Activated CD4-positive, alpha-beta T cell treated with anti-CD3 and anti-CD28 coated beads, Interleukin-2, amount 10 ng/mL, durations not matched to agents 7 days and 5 days (primary cell): ENCODE measurements around the gene LY6G5B. TPM values are rescaled to one million over a fixed set of nuclear protein-coding genes. Genes with fewer than 3 reads are reported as not detected.

Experiments
- CTCF ChIA-PET: fragments of 350-600 bp; sonication (Branson Sonifier 250); formaldehyde crosslinking; loops from one replicate; lab custom pipeline; 2021; ENCODE audit warnings: antibody characterized with exemption; lab: Charles Lee
- POLR2A ChIA-PET: fragments of 350-600 bp; sonication (Branson Sonifier 250); formaldehyde crosslinking; loops from one replicate; lab custom pipeline; 2021; ENCODE audit warnings: antibody characterized with exemption; lab: Charles Lee
- DNase-seq: peaks from one replicate; pipeline ENCODE4 v3.0.0-alpha.2; 2020
- H3K27ac Mint-ChIP-seq: one replicate; pipeline ENCODE4 v1.8.0; 2021; ENCODE audit warnings: mild to moderate bottlenecking, moderate library complexity, mixed read lengths
- H3K27me3 Mint-ChIP-seq: one replicate; pipeline ENCODE4 v1.8.0; 2021; ENCODE audit warnings: mixed read lengths
- H3K36me3 Mint-ChIP-seq: one replicate; pipeline ENCODE4 v1.8.0; 2021; ENCODE audit warnings: low read depth, mixed read lengths
- H3K4me1 Mint-ChIP-seq: one replicate; pipeline ENCODE4 v1.8.0; 2021; ENCODE audit warnings: mixed read lengths
- H3K4me3 Mint-ChIP-seq: one replicate; pipeline ENCODE4 v1.8.0; 2021; ENCODE audit warnings: mild to moderate bottlenecking, moderate library complexity, mixed read lengths
- H3K9me3 Mint-ChIP-seq: one replicate; pipeline ENCODE4 v1.8.0; 2021; ENCODE audit warnings: mixed read lengths
- total RNA-seq, 2 experiments: library from RNA; stranded (reverse); gene quantifications; one replicate each; pipeline ENCODE4 v1.2.3, GENCODE V29; 2021

The LY6G5B gene
- total RNA-seq, 2 experiments from 2014 or later, result 26.0 to 27.4 TPM

DNA sequence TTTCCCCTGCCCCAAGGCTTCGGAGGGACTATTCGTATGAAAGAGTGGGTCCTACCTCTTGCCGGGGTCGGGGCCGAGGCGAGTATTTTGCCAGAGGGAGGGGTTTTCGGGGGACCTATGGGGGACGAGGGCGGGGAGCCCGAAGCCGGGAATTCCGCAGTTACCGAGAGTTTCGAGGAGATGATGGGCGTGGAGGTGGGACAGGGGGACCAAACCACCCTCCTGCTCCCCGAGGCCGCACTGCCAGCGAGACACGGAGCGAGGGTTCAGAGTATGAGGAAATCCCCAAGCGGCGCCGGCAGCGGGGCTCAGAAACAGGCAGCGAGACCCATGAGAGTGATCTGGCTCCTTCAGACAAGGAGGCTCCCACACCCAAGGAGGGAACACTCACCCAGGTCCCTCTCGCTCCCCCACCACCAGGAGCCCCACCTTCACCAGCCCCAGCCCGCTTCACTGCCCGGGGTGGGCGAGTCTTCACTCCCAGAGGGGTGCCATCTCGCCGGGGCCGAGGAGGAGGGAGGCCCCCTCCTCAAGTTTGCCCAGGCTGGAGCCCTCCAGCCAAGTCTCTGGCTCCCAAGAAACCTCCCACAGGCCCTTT is 38.0 kb upstream of the LY6G5B start:
- Mint-ChIP-seq H3K27ac (no peak overlapping the region), H3K4me1 (peaks cover 7% of the 10 kb centered on the region), H3K27me3 (no peaks in the 10 kb centered on the region), H3K4me3 (no peak overlapping the region), H3K9me3 (no peaks in the 10 kb centered on the region), H3K36me3 (peaks cover 71% of the 10 kb centered on the region)
- ChIA-PET POLR2A (no interaction called here), CTCF (no interaction called here)
- DNase-seq, result no peak

DNA sequence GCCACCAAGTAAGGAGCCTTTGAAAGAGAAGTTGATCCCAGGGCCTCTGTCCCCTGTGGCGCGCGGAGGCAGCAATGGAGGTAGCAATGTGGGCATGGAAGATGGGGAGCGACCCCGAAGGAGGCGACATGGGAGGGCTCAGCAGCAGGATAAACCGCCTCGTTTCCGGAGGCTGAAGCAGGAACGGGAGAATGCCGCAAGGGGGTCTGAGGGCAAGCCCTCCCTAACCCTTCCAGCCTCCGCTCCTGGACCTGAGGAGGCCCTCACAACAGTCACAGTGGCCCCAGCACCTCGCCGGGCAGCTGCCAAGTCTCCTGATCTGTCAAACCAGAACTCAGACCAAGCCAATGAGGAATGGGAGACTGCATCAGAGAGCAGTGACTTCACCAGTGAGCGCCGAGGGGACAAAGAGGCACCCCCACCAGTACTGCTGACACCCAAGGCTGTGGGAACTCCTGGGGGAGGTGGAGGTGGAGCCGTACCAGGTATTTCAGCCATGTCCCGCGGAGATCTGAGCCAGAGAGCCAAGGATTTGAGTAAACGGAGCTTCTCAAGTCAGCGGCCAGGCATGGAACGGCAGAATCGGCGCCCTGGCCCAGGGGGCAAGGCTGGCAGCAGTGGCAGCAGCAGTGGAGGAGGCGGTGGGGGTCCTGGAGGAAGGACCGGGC is 37.4 kb upstream of the LY6G5B start:
- H3K9me3 Mint-ChIP-seq, result no peaks in the 10 kb centered on the region
- no peak overlapping the region for H3K4me3 Mint-ChIP-seq
- H3K27ac Mint-ChIP-seq, result no peak overlapping the region
- ChIA-PET POLR2A (no interaction called here), CTCF (no interaction called here)
- no peaks in the 10 kb centered on the region for H3K27me3 Mint-ChIP-seq
- no peak for DNase-seq
- peaks cover 73% of the 10 kb centered on the region for H3K36me3 Mint-ChIP-seq
- H3K4me1 Mint-ChIP-seq, result peaks cover 4% of the 10 kb centered on the region

DNA sequence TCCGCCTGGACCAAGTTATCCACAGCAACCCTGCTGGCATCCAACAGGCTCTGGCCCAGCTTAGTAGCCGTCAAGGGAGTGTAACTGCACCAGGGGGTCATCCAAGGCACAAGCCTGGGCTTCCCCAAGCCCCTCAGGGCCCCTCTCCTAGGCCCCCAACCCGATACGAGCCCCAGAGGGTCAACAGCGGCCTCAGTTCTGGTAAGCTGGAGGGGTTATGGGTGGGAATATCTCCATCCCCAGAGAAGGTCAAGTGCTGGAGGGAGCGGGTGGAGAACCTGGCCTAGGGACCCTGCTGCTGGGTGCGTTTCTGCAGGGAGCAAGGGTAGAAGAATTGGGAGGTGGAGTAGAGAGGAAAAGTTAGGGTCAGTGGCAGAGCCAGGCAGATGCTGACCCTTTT is 36.3 kb upstream of the LY6G5B start:
- no peak overlapping the region for H3K4me3 Mint-ChIP-seq
- H3K4me1 Mint-ChIP-seq, result peaks cover 1% of the 10 kb centered on the region
- ChIA-PET CTCF (no interaction called here), POLR2A (no interaction called here)
- no peak overlapping the region for H3K27ac Mint-ChIP-seq
- DNase-seq, result no peak
- no peaks in the 10 kb centered on the region for H3K27me3 Mint-ChIP-seq
- H3K9me3 Mint-ChIP-seq, result no peaks in the 10 kb centered on the region
- H3K36me3 Mint-ChIP-seq, result peaks cover 64% of the 10 kb centered on the region

DNA sequence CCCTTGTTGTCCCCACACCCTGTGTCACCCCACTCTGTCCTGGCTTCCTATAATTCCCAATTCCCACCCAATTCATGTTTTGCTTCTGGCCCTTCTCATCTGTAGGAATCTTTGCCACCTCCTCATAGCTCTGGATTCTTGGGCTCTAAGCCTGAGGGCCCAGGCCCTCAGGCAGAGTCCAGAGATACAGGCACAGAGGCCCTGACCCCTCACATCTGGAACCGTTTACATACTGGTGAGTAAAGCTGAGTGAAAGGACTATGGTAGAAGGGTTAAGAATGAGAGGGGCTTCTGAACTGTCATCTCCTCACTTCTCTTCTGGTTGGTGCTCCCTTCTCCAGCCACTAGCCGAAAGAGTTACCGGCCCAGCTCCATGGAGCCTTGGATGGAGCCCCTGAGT is 35.6 kb upstream of the LY6G5B start:
- DNase-seq, result no peak
- POLR2A ChIA-PET, result interaction anchor here (1.2 kb wide), 1 partner anchor 29 kb away, joined by 4 read pairs; no protein-coding TSS in a partner anchor
- Mint-ChIP-seq H3K36me3 (peaks cover 63% of the 10 kb centered on the region), H3K9me3 (no peaks in the 10 kb centered on the region), H3K4me1 (peaks cover 1% of the 10 kb centered on the region), H3K4me3 (no peak overlapping the region), H3K27me3 (no peaks in the 10 kb centered on the region), H3K27ac (no peak overlapping the region)
- CTCF ChIA-PET, result interaction anchor here (1.0 to 1.5 kb wide), 2 partner anchors 17 to 83 kb away, joined by 3 to 4 read pairs; no protein-coding TSS in a partner anchor

DNA sequence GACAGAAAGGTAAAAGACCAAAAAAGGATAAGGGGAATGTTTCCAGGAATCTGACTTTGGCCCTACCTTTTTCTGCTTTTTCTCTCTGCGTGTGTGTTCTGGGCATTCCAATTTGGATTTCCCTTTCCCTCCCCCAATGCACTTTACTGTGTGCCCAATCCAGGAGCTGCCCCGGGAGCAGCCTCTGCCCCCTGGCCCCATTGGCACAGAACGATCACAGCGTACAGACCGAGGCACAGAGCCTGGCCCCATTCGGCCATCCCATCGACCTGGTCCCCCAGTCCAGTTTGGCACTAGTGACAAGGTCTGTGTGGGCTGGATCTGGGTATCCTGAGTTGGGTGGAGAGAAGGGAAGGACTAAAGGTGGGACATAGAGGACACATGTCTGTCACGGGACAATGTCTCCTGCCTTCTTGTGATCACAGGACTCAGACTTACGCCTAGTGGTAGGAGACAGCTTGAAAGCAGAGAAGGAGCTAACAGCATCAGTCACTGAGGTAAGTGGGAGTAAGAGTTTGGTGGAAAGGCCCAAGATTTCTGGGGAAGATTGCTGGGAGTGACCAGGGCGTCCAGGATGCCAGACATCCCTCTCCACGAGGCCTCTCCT is 34.7 kb upstream of the LY6G5B start:
- CTCF ChIA-PET, result interaction anchor here (0.5 to 1.5 kb wide), 5 partner anchors 13 to 161 kb away, joined by 3 to 6 read pairs (median 3); no protein-coding TSS in a partner anchor
- no peak overlapping the region for H3K4me3 Mint-ChIP-seq
- DNase-seq, result no peak
- no peaks in the 10 kb centered on the region for H3K27me3 Mint-ChIP-seq
- POLR2A ChIA-PET, result interaction anchor here (1.2 kb wide), 1 partner anchor 28 kb away, joined by 4 read pairs; no protein-coding TSS in a partner anchor
- no peaks in the 10 kb centered on the region for H3K9me3 Mint-ChIP-seq
- H3K36me3 Mint-ChIP-seq, result peaks cover 60% of the 10 kb centered on the region
- H3K27ac Mint-ChIP-seq, result no peak overlapping the region
- peaks cover 4% of the 10 kb centered on the region for H3K4me1 Mint-ChIP-seq

DNA sequence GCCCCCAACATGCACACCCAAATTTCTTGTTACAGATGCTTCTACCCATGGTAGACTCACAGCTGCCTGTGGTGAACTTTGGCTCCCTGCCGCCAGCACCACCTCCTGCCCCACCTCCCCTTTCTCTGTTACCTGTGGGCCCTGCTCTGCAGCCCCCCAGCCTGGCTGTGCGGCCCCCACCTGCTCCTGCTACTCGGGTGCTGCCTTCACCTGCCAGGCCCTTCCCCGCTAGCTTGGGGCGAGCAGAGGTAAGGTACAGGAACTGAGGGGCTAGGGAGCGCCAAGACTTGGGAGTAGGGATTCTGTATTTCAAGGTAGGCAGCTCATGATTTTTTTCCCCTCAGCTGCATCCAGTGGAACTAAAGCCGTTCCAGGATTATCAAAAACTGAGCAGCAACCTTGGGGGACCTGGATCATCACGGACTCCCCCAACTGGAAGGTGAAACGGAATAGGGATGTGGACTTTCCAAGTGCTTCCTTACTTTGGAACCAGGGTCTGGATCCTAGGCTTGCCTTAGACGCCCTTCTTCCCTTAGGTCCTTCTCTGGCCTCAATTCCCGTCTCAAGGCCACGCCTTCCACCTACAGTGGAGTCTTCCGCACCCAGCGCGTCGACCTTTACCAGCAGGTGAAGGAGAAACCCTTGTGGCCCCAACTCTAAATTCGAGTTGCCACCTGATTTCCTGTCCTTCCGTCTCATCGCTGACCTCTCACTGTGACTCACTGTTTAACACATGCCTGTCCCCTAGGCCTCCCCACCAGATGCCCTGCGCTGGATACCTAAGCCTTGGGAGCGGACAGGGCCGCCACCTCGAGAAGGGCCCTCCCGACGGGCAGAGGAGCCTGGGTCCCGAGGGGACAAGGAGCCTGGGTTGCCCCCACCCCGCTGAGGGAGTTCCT is 32.8 kb upstream of the LY6G5B start:
- POLR2A ChIA-PET, result no interaction called here
- peaks cover 4% of the 10 kb centered on the region for H3K4me1 Mint-ChIP-seq
- no peaks in the 10 kb centered on the region for H3K9me3 Mint-ChIP-seq
- CTCF ChIA-PET, result interaction anchor here (0.6 to 1.5 kb wide), 4 partner anchors 11 to 17 kb away, joined by 3 to 6 read pairs (median 5); no protein-coding TSS in a partner anchor
- DNase-seq, result no peak
- peak overlapping the region; percentile 62 for H3K27ac Mint-ChIP-seq
- H3K36me3 Mint-ChIP-seq, result peaks cover 61% of the 10 kb centered on the region
- no peaks in the 10 kb centered on the region for H3K27me3 Mint-ChIP-seq
- no peak overlapping the region for H3K4me3 Mint-ChIP-seq

DNA sequence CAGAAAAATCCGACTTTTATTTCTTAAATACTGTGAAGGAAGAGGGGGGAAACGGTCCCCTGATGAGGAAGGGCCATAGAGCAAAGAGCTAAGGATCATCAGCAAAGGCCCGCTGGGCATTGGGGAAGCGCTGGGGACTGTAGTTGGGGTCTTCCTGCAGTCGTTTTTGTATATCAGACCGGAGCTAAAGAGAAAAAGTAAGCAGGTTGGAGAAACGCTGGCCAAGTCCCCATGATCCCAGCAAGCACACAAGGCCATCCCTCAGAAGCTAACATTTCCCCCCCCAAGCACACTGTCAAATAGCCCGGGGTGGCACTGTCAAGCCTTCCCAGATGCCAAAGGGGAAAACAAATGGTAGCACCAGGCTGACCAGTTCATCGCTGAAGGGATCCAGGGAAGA is 30.7 kb upstream of the LY6G5B start:
- no peak overlapping the region for H3K4me3 Mint-ChIP-seq
- peaks cover 54% of the 10 kb centered on the region for H3K36me3 Mint-ChIP-seq
- ChIA-PET POLR2A (no interaction called here), CTCF (interaction anchor here (1.0 to 1.2 kb wide), 3 partner anchors 9 to 59 kb away, joined by 3 read pairs; no protein-coding TSS in a partner anchor)
- H3K9me3 Mint-ChIP-seq, result no peaks in the 10 kb centered on the region
- H3K4me1 Mint-ChIP-seq, result peaks cover 4% of the 10 kb centered on the region
- no peak overlapping the region for H3K27ac Mint-ChIP-seq
- no peaks in the 10 kb centered on the region for H3K27me3 Mint-ChIP-seq
- no peak for DNase-seq

DNA sequence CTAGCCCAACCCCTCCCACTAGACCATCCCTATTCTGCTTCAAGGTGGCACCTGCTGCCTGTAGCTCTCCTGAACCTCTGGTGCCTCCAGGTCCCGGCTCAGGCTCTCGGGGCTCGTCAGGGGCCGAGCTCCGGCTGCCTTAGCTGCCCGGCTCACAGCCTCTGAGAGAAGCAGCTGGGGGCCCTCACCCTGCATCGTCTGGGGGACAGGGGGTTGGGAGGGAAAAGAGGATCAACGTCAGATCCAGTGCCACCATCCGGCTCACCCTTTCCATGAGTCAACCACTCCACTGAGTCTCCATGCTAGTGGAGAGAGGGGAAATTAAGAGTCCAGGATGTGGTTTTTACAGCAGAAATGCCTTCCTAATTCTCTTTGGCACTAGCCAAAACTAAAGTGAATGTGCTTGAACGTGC is 30.3 kb upstream of the LY6G5B start:
- POLR2A ChIA-PET, result no interaction called here
- DNase-seq, result no peak

DNA sequence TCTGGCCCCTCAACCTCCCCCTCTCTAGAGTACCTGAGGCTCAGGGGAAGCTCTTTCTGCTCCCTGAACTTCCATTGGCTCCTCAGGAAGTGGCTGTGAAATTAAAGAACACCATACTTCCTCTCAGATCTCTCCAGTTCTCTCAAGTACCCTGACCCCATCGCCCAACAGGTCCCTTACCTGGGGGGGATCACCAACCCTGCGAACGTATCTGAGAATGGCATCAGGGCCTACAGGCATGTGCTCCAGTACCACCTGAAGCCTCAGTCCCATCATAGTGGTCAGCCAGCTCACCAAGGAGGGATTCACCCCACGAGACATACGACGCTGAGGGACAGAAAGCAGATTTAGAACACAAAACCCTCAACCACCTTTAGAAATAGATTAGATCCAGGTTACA is 29.2 kb upstream of the LY6G5B start:
- Mint-ChIP-seq H3K9me3 (no peaks in the 10 kb centered on the region), H3K4me1 (peaks cover 5% of the 10 kb centered on the region), H3K36me3 (peaks cover 54% of the 10 kb centered on the region), H3K27me3 (no peaks in the 10 kb centered on the region), H3K27ac (peak overlapping the region; percentile 67), H3K4me3 (no peak overlapping the region)
- ChIA-PET CTCF (interaction anchor here (0.6 to 1.0 kb wide), 2 partner anchors 12 to 18 kb away, joined by 3 read pairs; no protein-coding TSS in a partner anchor), POLR2A (no interaction called here)
- DNase-seq, result no peak

More for the DNA sequence above, 30.3 kb upstream of the LY6G5B start:
- peaks cover 4% of the 10 kb centered on the region for H3K4me1 Mint-ChIP-seq
- no peak overlapping the region for H3K27ac Mint-ChIP-seq
- H3K9me3 Mint-ChIP-seq, result no peaks in the 10 kb centered on the region
- H3K36me3 Mint-ChIP-seq, result peaks cover 51% of the 10 kb centered on the region
- no peak overlapping the region for H3K4me3 Mint-ChIP-seq
- CTCF ChIA-PET, result interaction anchor here (0.7 to 1.2 kb wide), 3 partner anchors 14 to 241 kb away, joined by 3 read pairs; no protein-coding TSS in a partner anchor
- no peaks in the 10 kb centered on the region for H3K27me3 Mint-ChIP-seq

DNA sequence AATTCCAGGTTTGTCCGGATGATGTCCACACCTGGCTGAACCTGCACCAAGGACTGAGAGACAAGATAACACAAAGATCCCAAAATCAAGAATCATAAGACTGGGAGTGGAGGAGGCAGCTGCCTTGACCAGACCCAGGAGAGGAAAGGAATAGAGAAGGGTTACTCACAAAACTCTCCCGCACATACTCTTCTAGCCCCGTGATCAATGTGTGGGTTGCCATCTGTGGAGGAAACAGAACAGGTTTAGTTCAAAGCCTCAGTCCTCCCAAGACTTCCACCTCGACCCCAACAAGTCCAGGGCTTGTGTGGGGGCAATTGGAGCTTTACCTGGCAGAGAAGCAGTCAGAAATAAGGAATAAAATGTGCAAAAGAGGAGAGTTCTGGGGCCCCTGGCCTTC is 28.4 kb upstream of the LY6G5B start:
- peaks cover 4% of the 10 kb centered on the region for H3K4me1 Mint-ChIP-seq
- no peak for DNase-seq
- no peak overlapping the region for H3K4me3 Mint-ChIP-seq
- CTCF ChIA-PET, result interaction anchor here (1.5 kb wide), 1 partner anchor 16 kb away, joined by 4 read pairs; no protein-coding TSS in a partner anchor
- peaks cover 52% of the 10 kb centered on the region for H3K36me3 Mint-ChIP-seq
- POLR2A ChIA-PET, result no interaction called here
- no peaks in the 10 kb centered on the region for H3K27me3 Mint-ChIP-seq
- no peaks in the 10 kb centered on the region for H3K9me3 Mint-ChIP-seq
- H3K27ac Mint-ChIP-seq, result no peak overlapping the region

DNA sequence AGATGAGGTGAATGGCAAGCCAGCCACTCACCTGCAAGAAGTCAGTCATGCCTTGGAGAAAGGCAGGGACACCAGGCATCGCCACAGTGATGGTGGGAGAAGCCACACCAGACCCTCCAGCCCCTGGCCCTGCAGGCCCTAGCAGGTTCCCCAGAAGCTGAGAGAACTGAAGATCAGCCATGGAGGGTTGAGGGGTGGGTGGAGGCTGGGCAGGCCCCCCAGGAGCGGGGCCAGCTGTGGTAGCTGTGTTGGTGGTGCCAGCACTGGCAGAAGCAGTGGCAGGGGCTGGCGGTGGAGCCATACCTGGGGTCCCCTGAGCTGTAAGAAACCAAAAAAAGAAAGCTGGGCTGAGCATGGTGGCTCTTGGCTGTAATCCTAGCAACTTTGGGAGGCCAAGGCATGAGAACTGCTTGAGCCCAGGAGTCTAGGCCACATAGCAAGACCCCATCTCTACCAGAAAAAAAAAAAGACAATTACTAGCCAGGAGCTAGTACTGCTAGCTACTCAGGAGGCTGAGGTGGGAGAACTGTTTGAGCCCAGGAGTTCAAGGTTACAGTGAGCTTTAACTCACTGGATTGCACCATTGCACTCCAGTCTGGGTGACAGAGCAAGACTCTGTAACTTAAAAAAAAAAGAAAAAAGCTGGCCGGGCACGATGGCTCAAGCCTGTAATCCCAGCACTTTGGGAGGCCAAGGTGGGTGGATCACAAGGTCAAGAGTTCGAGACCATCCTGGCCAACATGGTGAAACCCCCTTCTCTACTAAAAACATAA is 26.8 kb upstream of the LY6G5B start:
- Mint-ChIP-seq H3K27me3 (no peaks in the 10 kb centered on the region), H3K9me3 (no peaks in the 10 kb centered on the region), H3K27ac (no peak overlapping the region), H3K4me1 (peaks cover 4% of the 10 kb centered on the region), H3K4me3 (no peak overlapping the region), H3K36me3 (peaks cover 54% of the 10 kb centered on the region)
- POLR2A ChIA-PET, result no interaction called here
- CTCF ChIA-PET, result interaction anchor here (0.6 to 0.7 kb wide), 3 partner anchors 19 to 1195 kb away, joined by 3 read pairs; partner anchors contain the start of gene TAP2
- no peak for DNase-seq
